HG03558 (cell line): ENCODE results near the gene METTL26.
A peak's percentile ranks its signal among the peaks of the same experiment; 100 is the strongest.

Experiments
- ATAC-seq: cut with Tn5 transposase; IDR thresholded peaks from one replicate; pipeline ENCODE4 v1.9.1; 2021; ENCODE audit warnings: moderate number of reproducible peaks; ENCODE audit not compliant: unreplicated experiment; ENCODE audit errors: extremely low read depth

METTL26 gene

GRCh38 chr16:636206-637080 lies at the start of gene METTL26:
Gene METTL26 (minus strand): TSS chr16:636305. CDS start chr16:636290, 15 bp downstream.
- peak; percentile 51 for ATAC-seq

GRCh38 chr16:684961-685696 lies 49.0 kb upstream of the METTL26 start:
- no peak for ATAC-seq

- ATAC-seq: peak; percentile 60
These were observed 48.1 kb upstream of the METTL26 start, which contains the start of gene JMJD8 for GRCh38 chr16:684071-684794. Gene JMJD8 (minus strand): TSS chr16:684334. CDS start chr16:684319, 15 bp downstream.

- no peak for ATAC-seq
These were observed 47.4 kb upstream of the METTL26 start for GRCh38 chr16:683396-684070.

- ATAC-seq: no peak
These were observed 46.6 kb upstream of the METTL26 start for GRCh38 chr16:682493-683395.

- ATAC-seq: no peak
These were observed 45.8 kb upstream of the METTL26 start for GRCh38 chr16:681746-682427.

GRCh38 chr16:680967-681745 lies 45.1 kb upstream of the METTL26 start:
- no peak for ATAC-seq

GRCh38 chr16:680625-680945 lies 44.5 kb upstream of the METTL26 start:
- ATAC-seq: no peak

- ATAC-seq: no peak
These were observed 43.9 kb upstream of the METTL26 start, which contains the start of gene STUB1 for GRCh38 chr16:679814-680624. Gene STUB1 (plus strand): TSS chr16:680410. CDS start chr16:680526, 116 bp downstream.

- no peak for ATAC-seq
These were observed 43.0 kb upstream of the METTL26 start for GRCh38 chr16:678858-679813.

GRCh38 chr16:678209-678857 lies 42.2 kb upstream of the METTL26 start:
- no peak for ATAC-seq

- no peak for ATAC-seq
These were observed 41.4 kb upstream of the METTL26 start for GRCh38 chr16:677316-678190.

GRCh38 chr16:676913-677312 lies 40.8 kb upstream of the METTL26 start:
- no peak for ATAC-seq

- ATAC-seq: no peak
These were observed 40.4 kb upstream of the METTL26 start for GRCh38 chr16:676565-676902.
